ACC112 (cell line): ENCODE measurements around the gene CSTF1.
A peak's percentile ranks its signal among the peaks of the same experiment; 100 is the strongest.
"Not testable (repeated sequence)": the region's sequence is repeated elsewhere in the genome, so short reads cannot be mapped to it uniquely, and the experiment has no call there.

Experiments
- H2AFZ ChIP-seq: fragments of 200-600 bp; sonication (generic); one replicate; pipeline ENCODE4 v1.6.0; 2017; ENCODE audit warnings: antibody characterized with exemption, low read length; ENCODE audit not compliant: unreplicated experiment
- H3K27ac ChIP-seq: fragments of 200-600 bp; sonication (generic); 2 replicates; pipeline ENCODE4 v1.5.1; 2014; ENCODE audit warnings: low read depth, mild to moderate bottlenecking, antibody characterized with exemption, low read length, moderate library complexity
- H3K27me3 ChIP-seq: fragments of 200-600 bp; sonication (generic); 2 replicates; pipeline ENCODE4 v1.6.1; 2014; ENCODE audit warnings: mild to moderate bottlenecking, antibody characterized with exemption, low read length, moderate library complexity, mixed read lengths; ENCODE audit not compliant: insufficient read depth
- H3K36me3 ChIP-seq: fragments of 200-600 bp; sonication (generic); 2 replicates; pipeline ENCODE4 v1.6.1; 2016; ENCODE audit warnings: mild to moderate bottlenecking, antibody characterized with exemption, low read length, moderate library complexity, mixed read lengths; ENCODE audit not compliant: insufficient read depth
- H3K4me1 ChIP-seq: fragments of 200-600 bp; sonication (generic); one replicate; pipeline ENCODE4 v1.6.1; 2016; ENCODE audit warnings: low read length, mixed read lengths; ENCODE audit not compliant: insufficient read depth, unreplicated experiment, control insufficient read depth
- H3K4me3 ChIP-seq: fragments of 200-600 bp; sonication (generic); 2 replicates; pipeline ENCODE4 v1.5.1; 2014; ENCODE audit warnings: mild to moderate bottlenecking, low read depth, low read length
- H3K79me2 ChIP-seq: fragments of 200-600 bp; sonication (generic); one replicate; pipeline ENCODE4 v1.6.0; 2016; ENCODE audit warnings: low read length; ENCODE audit not compliant: control insufficient read depth, unreplicated experiment, insufficient read depth

The CSTF1 gene

DNA sequence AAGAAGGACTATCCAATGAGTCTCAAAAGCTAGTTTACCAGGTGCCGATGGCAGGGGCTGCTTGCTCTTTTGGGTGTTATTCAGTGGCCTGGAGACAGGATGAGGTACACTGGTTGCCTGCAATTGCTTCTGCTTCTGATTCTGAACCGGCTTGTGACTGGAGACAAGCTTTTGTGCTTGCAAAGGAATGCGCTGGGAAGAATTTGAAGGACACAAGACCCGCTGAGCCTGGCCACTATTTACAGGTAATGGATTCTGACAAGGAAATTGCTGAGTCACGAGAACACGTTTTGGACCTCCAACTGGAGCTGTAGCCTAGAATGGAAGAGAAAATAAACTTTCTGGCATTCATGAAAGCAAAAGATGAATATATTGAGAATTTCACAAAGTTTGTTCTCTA, 6.2 kb upstream of the CSTF1 start:
- no peak overlapping the region for H3K27ac ChIP-seq

DNA sequence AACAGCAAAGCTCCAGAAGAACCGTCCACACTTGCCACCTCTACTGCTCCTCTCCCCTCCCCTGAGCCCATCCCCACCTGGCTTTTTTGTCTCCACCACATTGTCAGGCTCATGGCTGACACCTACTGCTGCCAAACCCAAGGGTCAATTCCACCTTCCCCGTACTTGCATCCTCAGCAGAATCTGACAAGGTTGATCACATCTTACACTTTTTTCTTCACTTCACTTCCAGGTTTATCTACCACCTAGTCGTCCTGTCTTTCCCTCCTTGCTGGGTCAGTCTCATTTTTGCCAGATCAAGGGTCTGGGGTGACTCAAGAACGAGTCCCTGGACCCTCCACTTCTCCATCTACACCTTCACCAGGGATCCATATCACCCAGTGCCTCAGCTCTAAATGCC, 3.6 kb upstream of the CSTF1 start:
- Histone ChIP-seq H3K27ac (no peak overlapping the region), H3K4me1 (peaks cover 13% of the 10 kb centered on the region), H2AFZ (no peak overlapping the region), H3K36me3 (peaks cover 14% of the 10 kb centered on the region), H3K4me3 (no peak overlapping the region), H3K79me2 (peaks cover 91% of the 10 kb centered on the region), H3K27me3 (no peaks in the 10 kb centered on the region)

More for the DNA sequence above, 6.2 kb upstream of the CSTF1 start:
- peaks cover 18% of the 10 kb centered on the region for H3K36me3 ChIP-seq
- peaks cover 86% of the 10 kb centered on the region for H3K79me2 ChIP-seq
- peaks cover 9% of the 10 kb centered on the region for H3K4me1 ChIP-seq
- H3K4me3 ChIP-seq = no peak overlapping the region
- no peaks in the 10 kb centered on the region for H3K27me3 ChIP-seq
- H2AFZ ChIP-seq = no peak overlapping the region

DNA sequence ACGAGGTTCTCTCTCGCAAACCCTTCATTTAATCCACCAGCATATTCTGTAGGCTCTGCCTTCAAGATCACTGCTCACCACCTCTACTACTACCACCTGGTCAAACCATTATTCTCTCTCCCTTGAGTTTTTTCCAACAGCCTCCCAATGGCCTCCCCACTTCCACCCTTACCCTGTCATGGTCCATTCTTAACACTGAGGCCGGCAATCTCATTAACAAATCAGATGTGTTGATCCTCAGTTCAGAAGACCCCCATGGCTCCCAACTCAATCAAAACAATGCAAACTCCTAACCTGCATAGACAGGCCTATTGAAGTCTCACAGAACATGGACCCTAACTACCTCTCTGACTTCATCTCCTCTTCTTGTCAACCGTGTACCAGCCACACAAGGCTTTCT, 2.6 kb upstream of the CSTF1 start:
- Histone ChIP-seq H3K27me3 (no peaks in the 10 kb centered on the region), H3K27ac (no peak overlapping the region), H3K4me1 (peaks cover 17% of the 10 kb centered on the region), H3K4me3 (no peak overlapping the region), H3K36me3 (peaks cover 9% of the 10 kb centered on the region), H2AFZ (no peak overlapping the region), H3K79me2 (peaks cover 91% of the 10 kb centered on the region)

DNA sequence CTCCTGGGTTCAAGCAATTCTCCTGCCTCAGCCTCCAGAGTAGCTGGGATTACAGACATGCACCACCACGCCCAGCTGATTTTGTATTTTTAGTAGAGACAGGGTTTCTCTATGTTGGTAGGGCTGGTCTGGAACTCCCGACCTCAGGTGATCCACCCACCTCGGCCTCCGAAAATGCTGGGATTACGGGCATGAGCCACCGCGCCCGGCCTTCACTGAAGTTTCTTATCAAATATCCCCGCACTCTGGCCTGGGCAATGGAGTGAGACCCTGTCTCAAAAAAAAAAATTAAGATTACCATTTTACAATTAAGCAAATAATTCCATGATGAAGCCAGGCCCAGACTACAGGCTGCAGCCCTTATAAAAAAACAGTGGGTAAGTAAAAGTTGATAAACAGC, 2.0 kb upstream of the CSTF1 start:
- H2AFZ ChIP-seq, H3K27ac ChIP-seq, H3K36me3 ChIP-seq: not testable (repeated sequence)

DNA sequence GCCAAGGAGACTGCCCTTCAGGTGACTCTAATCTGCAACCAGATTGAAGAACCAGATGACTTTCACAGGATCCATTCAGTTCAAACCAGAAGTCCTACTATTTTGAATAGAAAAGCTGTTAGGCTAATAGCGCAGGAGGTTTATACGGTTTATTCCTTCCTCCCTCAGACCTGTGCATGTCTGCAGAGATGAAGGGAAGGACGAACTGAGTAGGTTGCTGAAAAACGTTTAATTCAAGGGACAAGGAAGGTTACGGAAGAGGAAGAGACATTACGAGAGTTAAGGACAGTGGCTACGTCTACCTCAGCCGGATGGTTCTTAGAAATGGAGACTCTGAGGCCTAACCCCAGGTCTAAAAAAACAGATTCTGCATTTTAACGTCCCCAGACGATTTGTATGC, 1.4 kb upstream of the CSTF1 start:
- H3K4me3 ChIP-seq = peak overlapping the region; percentile 89
- peaks cover 17% of the 10 kb centered on the region for H3K4me1 ChIP-seq
- H2AFZ ChIP-seq = peak overlapping the region; percentile 10
- no peaks in the 10 kb centered on the region for H3K27me3 ChIP-seq
- peak overlapping the region; percentile 92; the same call in 1 of the 2 replicates for H3K27ac ChIP-seq
- H3K36me3 ChIP-seq = peaks cover 15% of the 10 kb centered on the region
- H3K79me2 ChIP-seq = peaks cover 93% of the 10 kb centered on the region

More for the DNA sequence above, 2.0 kb upstream of the CSTF1 start:
- peaks cover 91% of the 10 kb centered on the region for H3K79me2 ChIP-seq
- not testable (repeated sequence) for H3K27me3 ChIP-seq
- peak overlapping the region; percentile 89 for H3K4me3 ChIP-seq
- peaks cover 17% of the 10 kb centered on the region for H3K4me1 ChIP-seq

DNA sequence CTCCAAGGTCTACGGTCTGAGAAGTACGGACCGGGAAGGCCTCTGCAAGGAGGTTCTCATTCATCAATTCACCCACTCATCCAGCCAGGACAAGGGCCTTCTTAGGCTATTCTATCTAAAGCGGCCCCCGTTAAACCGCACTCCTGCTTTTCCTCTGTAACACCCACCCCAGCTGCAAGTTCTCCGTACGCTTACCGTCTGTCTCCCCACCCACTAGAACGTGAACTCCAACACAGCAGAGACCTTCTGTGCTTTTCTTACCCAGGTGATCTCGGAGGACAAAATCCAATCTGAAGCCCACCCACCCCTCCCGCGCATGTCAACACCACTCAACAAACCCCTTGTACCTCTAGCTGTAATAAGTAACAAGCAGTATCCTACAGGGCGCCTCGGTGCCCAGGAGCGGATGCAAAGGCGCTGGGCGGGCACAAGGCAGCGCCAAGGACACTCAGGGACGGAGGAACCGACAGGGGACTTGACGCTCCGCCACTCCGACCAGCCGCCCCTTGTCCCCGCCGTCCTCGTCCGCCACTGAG, 781 bp upstream of the CSTF1 start:
- Histone ChIP-seq H3K27me3 (no peaks in the 10 kb centered on the region), H2AFZ (peak overlapping the region; percentile 48), H3K79me2 (peaks cover 88% of the 10 kb centered on the region), H3K36me3 (peaks cover 14% of the 10 kb centered on the region), H3K4me3 (peak overlapping the region; percentile 89), H3K4me1 (peaks cover 17% of the 10 kb centered on the region), H3K27ac (peak overlapping the region; percentile 92)

DNA sequence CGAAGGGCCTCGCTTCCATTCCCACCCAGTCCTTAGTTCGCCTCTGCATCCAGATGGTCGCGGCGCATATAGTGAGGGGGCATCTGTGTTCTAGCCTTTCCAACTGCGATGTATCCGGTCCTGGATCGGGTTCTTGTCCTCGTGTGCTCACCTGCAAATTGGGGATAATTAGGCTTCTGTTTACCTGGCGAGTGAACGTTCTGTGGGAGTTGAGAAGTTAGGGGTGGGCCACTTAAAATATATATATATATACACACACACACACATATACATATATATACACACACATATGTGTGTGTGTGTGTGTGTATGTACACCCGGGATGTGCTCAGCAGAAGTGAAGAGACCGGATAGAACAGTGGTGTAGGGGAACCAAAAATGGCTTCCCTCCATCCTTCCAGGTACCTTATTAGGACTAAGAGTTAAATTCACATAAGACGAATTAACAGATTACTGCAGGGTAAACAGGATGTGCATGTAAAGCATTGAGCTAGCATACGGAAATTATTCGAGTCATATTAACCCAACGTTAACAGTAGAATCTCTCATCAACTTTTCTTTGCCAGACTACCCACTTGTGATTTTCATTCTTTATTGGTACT, 537 bp downstream of the CSTF1 start:
- Histone ChIP-seq H3K4me1 (peaks cover 17% of the 10 kb centered on the region), H3K36me3 (peaks cover 25% of the 10 kb centered on the region), H2AFZ (peak overlapping the region; percentile 83), H3K27ac (peak overlapping the region; percentile 92), H3K4me3 (peak overlapping the region; percentile 89), H3K79me2 (peaks cover 76% of the 10 kb centered on the region), H3K27me3 (no peaks in the 10 kb centered on the region)

DNA sequence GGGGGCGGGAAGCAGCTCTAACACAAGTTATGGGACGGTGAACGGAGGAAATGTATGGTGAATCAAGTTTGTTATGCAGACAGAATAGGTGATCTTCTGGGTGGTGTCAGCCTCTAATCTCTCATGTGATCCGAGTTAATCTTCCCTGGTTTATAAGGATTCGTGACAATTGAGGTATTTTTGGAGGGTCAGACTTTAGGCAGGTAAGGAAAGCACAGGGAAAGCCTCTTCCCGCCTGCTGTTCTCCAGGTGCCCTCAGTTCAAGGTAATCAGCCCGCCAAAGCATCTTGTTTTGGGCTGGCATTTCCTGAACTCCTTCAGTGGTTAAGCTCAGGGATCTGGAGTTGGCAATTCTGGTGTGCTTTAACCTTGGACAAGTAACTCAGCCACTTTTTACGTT, 1.2 kb downstream of the CSTF1 start:
- H3K27me3 ChIP-seq = no peaks in the 10 kb centered on the region
- H3K36me3 ChIP-seq = peaks cover 28% of the 10 kb centered on the region
- peak overlapping the region; percentile 89 for H3K4me3 ChIP-seq
- no peak overlapping the region for H2AFZ ChIP-seq
- peaks cover 70% of the 10 kb centered on the region for H3K79me2 ChIP-seq
- H3K27ac ChIP-seq = peak overlapping the region; percentile 92; the same call in 1 of the 2 replicates
- H3K4me1 ChIP-seq = peaks cover 17% of the 10 kb centered on the region

DNA sequence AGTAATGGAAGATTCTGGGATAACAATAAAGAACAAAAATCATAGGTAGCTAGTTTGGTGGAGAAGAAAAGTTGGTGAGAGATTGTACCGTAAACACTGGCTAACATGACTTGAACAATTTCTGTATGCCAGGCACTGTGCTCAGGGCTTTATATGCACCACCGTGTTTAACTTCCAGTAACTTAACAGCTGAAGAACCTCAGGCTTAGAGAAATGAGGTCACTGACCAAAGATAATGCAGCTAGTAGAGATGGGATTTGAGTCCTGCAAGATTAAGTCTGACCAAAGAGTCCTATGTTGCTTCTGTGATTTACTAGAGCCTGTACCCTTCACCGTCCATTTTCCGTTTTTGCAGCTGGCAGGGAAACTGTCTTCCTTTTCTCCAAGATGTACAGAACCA, 2.7 kb downstream of the CSTF1 start:
- Histone ChIP-seq H3K4me3 (no peak overlapping the region), H3K4me1 (peaks cover 17% of the 10 kb centered on the region), H3K27ac (no peak overlapping the region), H3K36me3 (peaks cover 39% of the 10 kb centered on the region), H2AFZ (no peak overlapping the region), H3K79me2 (peaks cover 60% of the 10 kb centered on the region), H3K27me3 (no peaks in the 10 kb centered on the region)

DNA sequence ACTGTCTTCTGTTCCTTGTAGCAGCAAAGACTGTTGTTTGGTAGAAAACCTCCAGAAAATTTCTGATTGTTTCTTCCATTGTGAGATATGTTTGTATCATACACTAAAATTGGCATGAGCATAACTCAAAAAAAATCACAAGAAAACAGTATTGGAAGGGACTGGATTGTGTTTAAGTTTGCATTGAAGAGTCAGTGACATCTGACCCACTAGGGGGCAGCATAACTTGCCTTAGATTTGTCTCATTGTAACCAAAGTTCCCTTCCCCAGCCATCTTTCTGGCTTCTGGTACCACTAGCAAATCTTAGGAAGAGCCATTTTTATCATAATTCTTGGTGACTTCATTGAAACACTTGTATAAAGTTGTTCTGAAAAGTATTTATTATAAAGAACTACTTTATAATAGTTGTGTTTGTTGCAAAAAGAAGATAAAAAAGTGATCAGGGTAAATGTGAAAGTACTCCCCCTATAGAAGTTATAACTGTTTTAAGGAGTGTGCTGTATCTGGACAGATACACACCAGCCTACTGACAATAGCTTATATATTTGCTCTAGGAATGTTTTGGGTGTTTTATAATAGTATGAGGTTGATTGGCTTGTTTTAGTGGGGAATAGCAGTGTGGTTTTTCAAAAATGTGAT, 7.7 kb downstream of the CSTF1 start:
- Histone ChIP-seq H3K27me3 (no peaks in the 10 kb centered on the region), H3K4me3 (no peak overlapping the region), H2AFZ (no peak overlapping the region)

DNA sequence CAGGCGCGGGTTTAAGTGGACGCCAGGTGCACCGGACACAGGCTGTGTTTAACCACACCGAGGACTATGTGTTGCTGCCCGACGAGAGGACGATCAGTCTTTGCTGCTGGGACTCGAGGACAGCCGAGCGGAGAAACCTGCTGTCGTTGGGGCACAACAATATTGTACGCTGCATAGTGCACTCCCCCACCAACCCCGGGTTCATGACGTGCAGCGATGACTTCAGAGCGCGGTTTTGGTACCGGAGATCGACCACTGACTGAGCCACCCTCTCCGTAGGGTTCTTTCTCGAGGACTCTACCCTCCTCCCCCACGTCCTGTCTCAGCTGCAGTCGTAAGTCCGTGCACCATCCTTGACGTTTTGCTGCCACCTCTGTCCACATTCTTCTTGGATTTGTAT, 11.0 kb downstream of the CSTF1 start:
- no peaks in the 10 kb centered on the region for H3K4me1 ChIP-seq
- no peak overlapping the region for H3K4me3 ChIP-seq
- H3K79me2 ChIP-seq = peaks cover 17% of the 10 kb centered on the region
- H3K36me3 ChIP-seq = peaks cover 36% of the 10 kb centered on the region
- H3K27me3 ChIP-seq = no peaks in the 10 kb centered on the region
- no peak overlapping the region for H2AFZ ChIP-seq
- no peak overlapping the region for H3K27ac ChIP-seq

More for the DNA sequence above, 7.7 kb downstream of the CSTF1 start:
- H3K4me1 ChIP-seq = no peaks in the 10 kb centered on the region
- H3K27ac ChIP-seq = no peak overlapping the region
- peaks cover 55% of the 10 kb centered on the region for H3K36me3 ChIP-seq
- H3K79me2 ChIP-seq = peaks cover 27% of the 10 kb centered on the region
